ENCODE measurements around the gene GLB1L2.

The GLB1L2 gene

GRCh38 chr11:134337051-134337450, 5.3 kb downstream of the GLB1L2 start:
- H3K9me3 ChIP-seq: no peaks in the 10 kb centered on the region
- no peak for TF ChIP-seq CTCF (IDR thresholded peaks at IDR 0.05)
- peaks cover 1 to 4% of the 10 kb centered on the region in 2 experiments for H3K4me1 ChIP-seq (ENCODE audit: control insufficient read depth in 1 of 2, insufficient read depth in 1 of 2, low read depth in 1 of 2, low read length in 1 of 2)
- no peak overlapping the region for H3K27ac ChIP-seq
- no peak overlapping the region for H3K4me3 ChIP-seq (ENCODE audit: low read depth in 1 of 2, low read length in 1 of 2)
- H3K27me3 ChIP-seq: peaks cover 49% of the 10 kb centered on the region
- H3K36me3 ChIP-seq: no peaks in the 10 kb centered on the region

- Histone ChIP-seq H3K4me1 (ENCODE audit: control insufficient read depth in 1 of 2, insufficient read depth in 1 of 2, low read depth in 1 of 2, low read length in 1 of 2) (no peaks in the 10 kb centered on the region), H3K4me3 (ENCODE audit: low read depth in 1 of 2, low read length in 1 of 2) (no peak overlapping the region), H3K36me3 (no peaks in the 10 kb centered on the region), H3K27me3 (peaks cover 38% of the 10 kb centered on the region), H3K9me3 (no peaks in the 10 kb centered on the region), H3K27ac (no peak overlapping the region)
- TF ChIP-seq CTCF (IDR thresholded peaks at IDR 0.05): no peak
Measured at GRCh38 chr11:134338068-134338467, 6.3 kb downstream of the GLB1L2 start.

- no peak for TF ChIP-seq CTCF (IDR thresholded peaks at IDR 0.05)
- Histone ChIP-seq H3K4me1 (ENCODE audit: control insufficient read depth in 1 of 2, insufficient read depth in 1 of 2, low read depth in 1 of 2, low read length in 1 of 2) (no peaks in the 10 kb centered on the region), H3K27ac (no peak overlapping the region), H3K36me3 (no peaks in the 10 kb centered on the region), H3K9me3 (no peaks in the 10 kb centered on the region), H3K4me3 (ENCODE audit: low read depth in 1 of 2, low read length in 1 of 2) (no peak overlapping the region), H3K27me3 (peaks cover 33% of the 10 kb centered on the region)
Measured at GRCh38 chr11:134338654-134339053, 6.9 kb downstream of the GLB1L2 start.

- Histone ChIP-seq H3K4me1 (ENCODE audit: control insufficient read depth in 1 of 2, insufficient read depth in 1 of 2, low read depth in 1 of 2, low read length in 1 of 2) (no peaks in the 10 kb centered on the region), H3K27ac (no peak overlapping the region), H3K36me3 (no peaks in the 10 kb centered on the region), H3K9me3 (no peaks in the 10 kb centered on the region), H3K27me3 (peaks cover 25% of the 10 kb centered on the region), H3K4me3 (ENCODE audit: low read depth in 1 of 2, low read length in 1 of 2) (no peak overlapping the region)
- no peak for TF ChIP-seq CTCF (IDR thresholded peaks at IDR 0.05)
Measured at GRCh38 chr11:134339756-134340155, 8.0 kb downstream of the GLB1L2 start.

GRCh38 chr11:134340354-134340964, 8.7 kb downstream of the GLB1L2 start:
- Histone ChIP-seq H3K4me3 (ENCODE audit: low read depth in 1 of 2, low read length in 1 of 2) (no peak overlapping the region), H3K36me3 (no peaks in the 10 kb centered on the region), H3K27me3 (peaks cover 18% of the 10 kb centered on the region), H3K4me1 (ENCODE audit: control insufficient read depth in 1 of 2, insufficient read depth in 1 of 2, low read depth in 1 of 2, low read length in 1 of 2) (no peaks in the 10 kb centered on the region), H3K9me3 (no peaks in the 10 kb centered on the region), H3K27ac (no peak overlapping the region)
- TF ChIP-seq CTCF (IDR thresholded peaks at IDR 0.05): no peak

Data from neutrophil (primary cell).